HEK293T (cell line): ENCODE data around the gene UGGT2.
A peak's percentile ranks its signal among the peaks of the same experiment; 100 is the strongest.

Experiments
- CTCF ChIA-PET: fragments of 350-600 bp; formaldehyde crosslinking; extraction: SDS; loops from one replicate; lab custom pipeline; 2021; ENCODE audit warnings: antibody characterized with exemption, inconsistent platforms; lab: Yijun Ruan, JAX
- POLR2A ChIA-PET: fragments of 350-600 bp; formaldehyde crosslinking; extraction: SDS; loops from one replicate; lab custom pipeline; 2020; ENCODE audit warnings: antibody characterized with exemption, inconsistent platforms; lab: Yijun Ruan, JAX
- DNase-seq: peaks from one replicate; pipeline ENCODE4 v3.0.0; 2012; ENCODE audit warnings: mixed read lengths; ENCODE audit errors: extremely low spot score
- ARNT ChIP-seq: fragments of 450-650 bp; IDR thresholded peaks from 2 replicates; pipeline ENCODE4 v1.6.1; 2017; ENCODE audit warnings: mild to moderate bottlenecking
- BHLHE40 ChIP-seq: fragments of 450-650 bp; IDR thresholded peaks from 2 replicates; pipeline ENCODE4 v1.6.1; 2016; ENCODE audit warnings: mild to moderate bottlenecking, moderate library complexity, borderline replicate concordance
- CTBP1 ChIP-seq: fragments of 450-650 bp; IDR thresholded peaks from 2 replicates; pipeline ENCODE4 v1.6.1; 2016; ENCODE audit warnings: borderline replicate concordance
- ELF4 ChIP-seq: fragments of 450-650 bp; IDR thresholded peaks from 2 replicates; pipeline ENCODE4 v1.6.1; 2017; ENCODE audit warnings: antibody characterized with exemption
- FOXA1 ChIP-seq: fragments of 450-650 bp; IDR thresholded peaks from 2 replicates; pipeline ENCODE4 v1.6.1; 2016; ENCODE audit warnings: mild to moderate bottlenecking
- FOXK2 ChIP-seq: fragments of 450-650 bp; IDR thresholded peaks from 2 replicates; pipeline ENCODE4 v1.6.1; 2016; ENCODE audit warnings: mild to moderate bottlenecking
- FOXM1 ChIP-seq: fragments of 450-650 bp; IDR thresholded peaks from 2 replicates; pipeline ENCODE4 v1.6.1; 2017; ENCODE audit warnings: mild to moderate bottlenecking, borderline replicate concordance
- HDGF ChIP-seq: fragments of 450-650 bp; IDR thresholded peaks from 2 replicates; pipeline ENCODE4 v1.6.1; 2017; ENCODE audit warnings: antibody characterized with exemption, borderline replicate concordance
- L3MBTL2 ChIP-seq: fragments of 450-650 bp; conservative IDR thresholded peaks from 2 replicates; pipeline ENCODE4 v1.6.1; 2016; ENCODE audit warnings: mild to moderate bottlenecking
- LEF1 ChIP-seq: fragments of 450-650 bp; IDR thresholded peaks from 2 replicates; pipeline ENCODE4 v1.6.1; 2017; ENCODE audit warnings: mild to moderate bottlenecking, borderline replicate concordance
- NFRKB ChIP-seq: fragments of 450-650 bp; IDR thresholded peaks from 2 replicates; pipeline ENCODE4 v1.6.1; 2016; ENCODE audit warnings: mild to moderate bottlenecking, moderate library complexity
- SP1 ChIP-seq: fragments of 450-650 bp; IDR thresholded peaks from 2 replicates; pipeline ENCODE4 v1.6.1; 2017
- SUZ12 ChIP-seq: fragments of 450-650 bp; IDR thresholded peaks from 2 replicates; pipeline ENCODE4 v1.6.1; 2016; ENCODE audit warnings: mild to moderate bottlenecking
- TARDBP ChIP-seq: fragments of 450-650 bp; IDR thresholded peaks from 2 replicates; pipeline ENCODE4 v1.6.1; 2016
- ZNF384 ChIP-seq: fragments of 450-650 bp; IDR thresholded peaks from 2 replicates; pipeline ENCODE4 v1.6.1; 2016
- TF ChIP-seq, protein P1 (sequence below): fragments of 450-650 bp; IDR thresholded peaks from 2 replicates; pipeline ENCODE4 v1.6.1; 2016

UGGT2 gene

GRCh38 chr13:95833126-95833525 is 220.1 kb downstream of the UGGT2 start:
- CTCF ChIA-PET, result interaction anchor here (1.1 to 3.5 kb wide), 4 partner anchors 129 to 1048 kb away, joined by 3 to 30 read pairs (median 3); no protein-coding TSS in a partner anchor
- DNase-seq, result no peak
- TF ChIP-seq FOXA1 (no peak), ELF4 (no peak), LEF1 (no peak)
- POLR2A ChIA-PET, result no interaction called here

GRCh38 chr13:95822303-95822702 is 230.9 kb downstream of the UGGT2 start:
- CTCF ChIA-PET, result no interaction called here
- no peak for DNase-seq

GRCh38 chr13:95814495-95814894 is 238.7 kb downstream of the UGGT2 start:
- POLR2A ChIA-PET, result no interaction called here
- no peak for DNase-seq
- TF ChIP-seq L3MBTL2, result no peak
- no peak for TF ChIP-seq ARNT
- TF ChIP-seq FOXK2, result no peak
- TF ChIP-seq HDGF, result no peak
- no peak for TF ChIP-seq FOXM1
- TF ChIP-seq ZNF384, result no peak
- no peak for TF ChIP-seq BHLHE40
- TF ChIP-seq ELF4, result no peak
- CTCF ChIA-PET, result no interaction called here

More at GRCh38 chr13:95822303-95822702, 230.9 kb downstream of the UGGT2 start:
- POLR2A ChIA-PET, result no interaction called here
- no peak for TF ChIP-seq HDGF

GRCh38 chr13:95813139-95813538 is 240.1 kb downstream of the UGGT2 start:
- no peak for DNase-seq
- ChIA-PET POLR2A (no interaction called here), CTCF (no interaction called here)
- TF ChIP-seq, protein P1, sequence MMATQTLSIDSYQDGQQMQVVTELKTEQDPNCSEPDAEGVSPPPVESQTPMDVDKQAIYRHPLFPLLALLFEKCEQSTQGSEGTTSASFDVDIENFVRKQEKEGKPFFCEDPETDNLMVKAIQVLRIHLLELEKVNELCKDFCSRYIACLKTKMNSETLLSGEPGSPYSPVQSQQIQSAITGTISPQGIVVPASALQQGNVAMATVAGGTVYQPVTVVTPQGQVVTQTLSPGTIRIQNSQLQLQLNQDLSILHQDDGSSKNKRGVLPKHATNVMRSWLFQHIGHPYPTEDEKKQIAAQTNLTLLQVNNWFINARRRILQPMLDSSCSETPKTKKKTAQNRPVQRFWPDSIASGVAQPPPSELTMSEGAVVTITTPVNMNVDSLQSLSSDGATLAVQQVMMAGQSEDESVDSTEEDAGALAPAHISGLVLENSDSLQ, result no peak
- no peak for TF ChIP-seq ELF4
- TF ChIP-seq L3MBTL2, result no peak
- TF ChIP-seq NFRKB, result no peak
- TF ChIP-seq ARNT, result no peak
- no peak for TF ChIP-seq FOXA1
- TF ChIP-seq SP1, result no peak
- no peak for TF ChIP-seq LEF1
- no peak for TF ChIP-seq TARDBP
- no peak for TF ChIP-seq FOXM1
- TF ChIP-seq BHLHE40, result no peak
- TF ChIP-seq SUZ12, result no peak
- TF ChIP-seq CTBP1, result no peak

DNA sequence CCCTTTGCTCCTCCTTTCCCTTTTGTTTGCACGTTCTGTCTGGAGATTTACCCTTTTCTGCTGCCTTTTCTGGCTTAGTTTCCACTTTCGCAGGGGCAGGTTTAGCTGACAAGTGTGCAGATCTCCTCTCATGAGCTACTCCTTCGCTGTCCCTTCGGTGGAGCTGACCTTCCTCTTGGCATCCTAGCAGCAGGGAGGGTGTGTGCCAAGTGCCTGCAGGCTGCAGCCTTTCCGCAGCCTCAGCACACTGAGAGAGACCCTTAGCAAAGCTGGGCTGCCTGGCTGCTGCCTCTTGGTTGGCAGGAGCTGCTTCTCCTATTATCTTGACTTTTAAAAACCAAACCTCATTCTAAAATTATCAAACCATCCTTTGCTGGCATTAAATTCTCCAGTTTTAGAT is 243.8 kb downstream of the UGGT2 start:
- TF ChIP-seq L3MBTL2 (no peak), ZNF384 (no peak), LEF1 (no peak), SUZ12 (no peak), FOXK2 (no peak)
- TF ChIP-seq, protein P1, result no peak
- CTCF ChIA-PET, result no interaction called here
- POLR2A ChIA-PET, result no interaction called here
- no peak for DNase-seq

GRCh38 chr13:95805921-95806320 is 247.3 kb downstream of the UGGT2 start:
- ChIA-PET POLR2A (no interaction called here), CTCF (no interaction called here)
- DNase-seq, result no peak
- TF ChIP-seq ZNF384 (peak; percentile 83), BHLHE40 (no peak), TARDBP (no peak), L3MBTL2 (no peak), FOXA1 (no peak), SP1 (no peak), ELF4 (no peak), NFRKB (no peak), FOXK2 (no peak)
- TF ChIP-seq, protein P1, result peak; percentile 47

GRCh38 chr13:95801825-95802224 is 251.4 kb downstream of the UGGT2 start:
- POLR2A ChIA-PET, result no interaction called here
- TF ChIP-seq TARDBP (no peak), ELF4 (no peak), ARNT (no peak), SP1 (no peak), NFRKB (no peak)
- CTCF ChIA-PET, result no interaction called here
- DNase-seq, result no peak

DNA sequence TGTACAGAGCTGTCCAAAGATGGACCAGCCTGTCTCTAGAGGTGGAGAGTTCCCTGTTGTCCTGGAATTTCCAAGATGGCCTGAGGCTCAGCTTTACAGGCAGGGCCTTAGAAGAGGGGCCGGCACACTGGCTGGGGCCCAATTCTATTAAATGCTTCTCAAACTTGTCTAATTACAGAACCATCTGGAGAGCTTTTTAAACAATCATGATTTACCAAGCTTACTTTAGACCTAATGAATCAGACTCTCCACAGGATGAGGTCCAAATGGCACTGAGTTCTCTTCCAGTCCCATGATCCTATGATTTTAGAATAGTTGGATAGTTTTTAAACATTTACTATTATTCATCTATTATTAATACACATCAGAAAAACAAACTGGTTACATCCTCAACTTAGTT is 252.8 kb downstream of the UGGT2 start:
- DNase-seq, result no peak
- TF ChIP-seq FOXA1, result no peak
- TF ChIP-seq NFRKB, result no peak
- no peak for TF ChIP-seq CTBP1
- TF ChIP-seq ARNT, result no peak
- TF ChIP-seq, protein P1, result no peak
- TF ChIP-seq ELF4, result no peak
- TF ChIP-seq HDGF, result no peak
- TF ChIP-seq TARDBP, result no peak
- TF ChIP-seq SP1, result no peak
- TF ChIP-seq SUZ12, result no peak
- no peak for TF ChIP-seq FOXK2
- no peak for TF ChIP-seq FOXM1
- no peak for TF ChIP-seq BHLHE40
- CTCF ChIA-PET, result no interaction called here
- POLR2A ChIA-PET, result interaction anchor here (1.0 kb wide), 1 partner anchor 156 kb away, joined by 3 read pairs; the partner anchor contains the start of gene DZIP1
